Airway epithelial cell (primary cell): ENCODE measurements around the gene CAVIN3. TPM values are rescaled to one million over a fixed set of nuclear protein-coding genes. Genes with fewer than 3 reads are reported as not detected.

Source experiments
- total RNA-seq: library from RNA; depleted of rRNA; stranded (reverse); fragments of >200 nt; gene quantifications from 2 replicates; pipeline ENCODE4 v1.2.3, GENCODE V29; 2015

CAVIN3 gene
- total RNA-seq, result 187 and 202 TPM in 2 replicates

GRCh38 chr11:6320411-6321155 lies at the start of gene CAVIN3:
Gene CAVIN3 (minus strand): TSS chr11:6320501. CDS start chr11:6320476, 25 bp downstream.

Other genes with a start within 250 kb of the CAVIN3 start
- not detected in 2 replicates for gene OR56B4, start 212.8 kb downstream of the CAVIN3 start, total RNA-seq
- not detected in 2 replicates for gene OR52B2, start 150.2 kb downstream of the CAVIN3 start, total RNA-seq
- gene OR52W1, start 121.3 kb downstream of the CAVIN3 start, total RNA-seq, result not detected in 2 replicates
- gene C11orf42, start 114.9 kb downstream of the CAVIN3 start, total RNA-seq, result not detected in 2 replicates
- gene FHIP1B, start 85.9 kb downstream of the CAVIN3 start, total RNA-seq, result 16.5 and 26.7 TPM in 2 replicates
- not detected in 2 replicates for gene CNGA4, start 81.4 kb downstream of the CAVIN3 start, total RNA-seq
- not detected in 2 replicates for gene CCKBR, start 60.7 kb downstream of the CAVIN3 start, total RNA-seq
- gene SMPD1, start 70.0 kb upstream of the CAVIN3 start, total RNA-seq, result 8.1 and 9.6 TPM in 2 replicates
- 2.3 and 3.3 TPM in 2 replicates for gene APBB1, start 98.6 kb upstream of the CAVIN3 start, total RNA-seq
- 0.28 TPM in 1 of 2 replicates, not detected in the other for gene HPX, start 120.5 kb upstream of the CAVIN3 start, total RNA-seq
- gene TRIM3, start 153.4 kb upstream of the CAVIN3 start, total RNA-seq, result 9.6 and 11.0 TPM in 2 replicates
- 55.6 and 60.4 TPM in 2 replicates for gene ARFIP2, start 160.8 kb upstream of the CAVIN3 start, total RNA-seq
- 25.0 and 37.7 TPM in 2 replicates for gene TIMM10B, start 161.0 kb upstream of the CAVIN3 start, total RNA-seq
- gene DNHD1, start 176.8 kb upstream of the CAVIN3 start, total RNA-seq, result 1.1 and 2.0 TPM in 2 replicates